ENCODE results near the gene TMIGD1.

- TF ChIP-seq, protein P1, sequence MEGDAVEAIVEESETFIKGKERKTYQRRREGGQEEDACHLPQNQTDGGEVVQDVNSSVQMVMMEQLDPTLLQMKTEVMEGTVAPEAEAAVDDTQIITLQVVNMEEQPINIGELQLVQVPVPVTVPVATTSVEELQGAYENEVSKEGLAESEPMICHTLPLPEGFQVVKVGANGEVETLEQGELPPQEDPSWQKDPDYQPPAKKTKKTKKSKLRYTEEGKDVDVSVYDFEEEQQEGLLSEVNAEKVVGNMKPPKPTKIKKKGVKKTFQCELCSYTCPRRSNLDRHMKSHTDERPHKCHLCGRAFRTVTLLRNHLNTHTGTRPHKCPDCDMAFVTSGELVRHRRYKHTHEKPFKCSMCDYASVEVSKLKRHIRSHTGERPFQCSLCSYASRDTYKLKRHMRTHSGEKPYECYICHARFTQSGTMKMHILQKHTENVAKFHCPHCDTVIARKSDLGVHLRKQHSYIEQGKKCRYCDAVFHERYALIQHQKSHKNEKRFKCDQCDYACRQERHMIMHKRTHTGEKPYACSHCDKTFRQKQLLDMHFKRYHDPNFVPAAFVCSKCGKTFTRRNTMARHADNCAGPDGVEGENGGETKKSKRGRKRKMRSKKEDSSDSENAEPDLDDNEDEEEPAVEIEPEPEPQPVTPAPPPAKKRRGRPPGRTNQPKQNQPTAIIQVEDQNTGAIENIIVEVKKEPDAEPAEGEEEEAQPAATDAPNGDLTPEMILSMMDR (IDR thresholded peaks at IDR 0.05 in 2 of 3, conservative IDR thresholded peaks at IDR 0.05 in 1 of 3; ENCODE audit: borderline replicate concordance in 1 of 3, insufficient read depth in 1 of 3, low read depth in 2 of 3, low read length in 2 of 3), result no peak
- TF ChIP-seq POLR2A (IDR thresholded peaks at IDR 0.05; ENCODE audit: borderline replicate concordance, extremely low read depth, insufficient read depth, insufficient read length) (no peak), RAD21 (IDR thresholded peaks at IDR 0.05; ENCODE audit: low read depth) (no peak), EZH2 (IDR thresholded peaks at IDR 0.05) (no peak), YY1 (IDR thresholded peaks at IDR 0.05; ENCODE audit: extremely low read depth, insufficient replicate concordance, low read depth, low read length) (no peak)
- TF ChIP-seq, protein P2, sequence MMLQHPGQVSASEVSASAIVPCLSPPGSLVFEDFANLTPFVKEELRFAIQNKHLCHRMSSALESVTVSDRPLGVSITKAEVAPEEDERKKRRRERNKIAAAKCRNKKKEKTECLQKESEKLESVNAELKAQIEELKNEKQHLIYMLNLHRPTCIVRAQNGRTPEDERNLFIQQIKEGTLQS (IDR thresholded peaks at IDR 0.05), result no peak
Observed at GRCh38 chr17:30378241-30378824, 44.5 kb upstream of the TMIGD1 start.
